Muscle layer of duodenum (tissue), 2 donors: ENCODE results near the gene SUMO3.

Experiments
- H3K27ac ChIP-seq: one replicate; pipeline ENCODE4 v1.7.0; 2013; ENCODE audit warnings: mild to moderate bottlenecking, low read length
- H3K27me3 ChIP-seq: one replicate; pipeline ENCODE4 v1.7.0; 2013; ENCODE audit warnings: low read depth, mild to moderate bottlenecking, control low read depth, low read length
- H3K36me3 ChIP-seq, 2 donors: one replicate each; pipeline ENCODE4 v1.7.0; 2013; ENCODE audit warnings: low read length in 2 of 2, control low read depth in 1 of 2, mild to moderate bottlenecking in 1 of 2; ENCODE audit not compliant: insufficient read depth in 2 of 2, control insufficient read depth in 1 of 2
- H3K4me1 ChIP-seq, 2 donors: one replicate each; pipeline ENCODE4 v1.7.0; 2013; ENCODE audit warnings: low read length in 2 of 2, mild to moderate bottlenecking in 2 of 2, control low read depth in 1 of 2, moderate library complexity in 1 of 2; ENCODE audit not compliant: insufficient read depth in 2 of 2, control insufficient read depth in 1 of 2
- H3K4me3 ChIP-seq, 2 donors: one replicate each; pipeline ENCODE4 v1.7.0; 2013; ENCODE audit warnings: low read length in 2 of 2, low read depth in 1 of 2, mild to moderate bottlenecking in 1 of 2
- H3K9me3 ChIP-seq, 2 donors: one replicate each; pipeline ENCODE4 v1.7.0; 2013; ENCODE audit warnings: low read length in 2 of 2, control low read depth in 1 of 2, mild to moderate bottlenecking in 1 of 2; ENCODE audit not compliant: control insufficient read depth in 1 of 2
- donor health status: healthy.

Gene SUMO3

GRCh38 chr21:44817914-44818639 lies at the start of gene SUMO3:
SUMO3 (minus strand) TSS chr21:44818062; CDS start chr21:44817968, 94 bp downstream.
- no peaks in the 10 kb centered on the region for H3K27me3 ChIP-seq
- peaks cover 0 to 24% of the 10 kb centered on the region in 2 donors for H3K9me3 ChIP-seq
- no peak within 1 kb of the TSS for H3K27ac ChIP-seq
- H3K4me1 ChIP-seq: peaks cover 4 to 19% of the 10 kb centered on the region in 2 donors
- H3K36me3 ChIP-seq: peaks cover 4 to 9% of the 10 kb centered on the region in 2 donors
- H3K4me3 ChIP-seq: peak within 1 kb of the TSS; percentile 64 to 75

- H3K36me3 ChIP-seq: peaks cover 17 to 23% of the 10 kb centered on the region in 2 donors
- peak overlapping the region; percentile 10 for H3K27ac ChIP-seq
- no peaks in the 10 kb centered on the region for H3K9me3 ChIP-seq
- no peaks in the 10 kb centered on the region for H3K27me3 ChIP-seq
- H3K4me1 ChIP-seq: peaks cover 34 to 62% of the 10 kb centered on the region in 2 donors
- H3K4me3 ChIP-seq: no peak overlapping the region
Measured at GRCh38 chr21:44867464-44867863, 49.6 kb upstream of the SUMO3 start.

DNA sequence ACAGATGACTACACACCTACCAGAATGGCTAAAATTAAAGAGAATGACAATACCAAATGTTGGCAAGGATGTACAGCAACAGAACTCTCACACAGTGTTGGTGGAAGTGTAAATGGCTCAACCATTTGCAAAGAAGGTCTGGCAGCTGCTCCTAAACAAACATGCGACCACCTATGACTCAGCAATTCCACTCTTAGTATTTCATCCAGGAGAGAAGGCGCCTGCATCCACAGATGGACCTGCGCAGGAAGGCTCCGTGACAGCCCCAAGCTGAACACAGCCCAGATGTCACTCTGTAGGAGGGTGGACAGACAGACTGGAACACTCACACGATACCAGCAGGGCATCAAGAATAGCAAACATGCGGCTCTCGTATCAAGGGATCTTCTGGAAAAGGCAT lies 48.9 kb upstream of the SUMO3 start:
- no peaks in the 10 kb centered on the region for H3K27me3 ChIP-seq
- H3K27ac ChIP-seq: no peak overlapping the region
- H3K9me3 ChIP-seq: no peaks in the 10 kb centered on the region
- H3K4me3 ChIP-seq: no peak overlapping the region
- H3K4me1 ChIP-seq: peaks cover 32 to 56% of the 10 kb centered on the region in 2 donors
- peaks cover 17 to 23% of the 10 kb centered on the region in 2 donors for H3K36me3 ChIP-seq

GRCh38 chr21:44865561-44866280 lies 47.9 kb upstream of the SUMO3 start:
- Histone ChIP-seq H3K27ac (no peak overlapping the region), H3K4me1 (peaks cover 21 to 46% of the 10 kb centered on the region in 2 donors), H3K9me3 (no peaks in the 10 kb centered on the region), H3K36me3 (peaks cover 21 to 28% of the 10 kb centered on the region in 2 donors), H3K4me3 (no peak overlapping the region), H3K27me3 (no peaks in the 10 kb centered on the region)

DNA sequence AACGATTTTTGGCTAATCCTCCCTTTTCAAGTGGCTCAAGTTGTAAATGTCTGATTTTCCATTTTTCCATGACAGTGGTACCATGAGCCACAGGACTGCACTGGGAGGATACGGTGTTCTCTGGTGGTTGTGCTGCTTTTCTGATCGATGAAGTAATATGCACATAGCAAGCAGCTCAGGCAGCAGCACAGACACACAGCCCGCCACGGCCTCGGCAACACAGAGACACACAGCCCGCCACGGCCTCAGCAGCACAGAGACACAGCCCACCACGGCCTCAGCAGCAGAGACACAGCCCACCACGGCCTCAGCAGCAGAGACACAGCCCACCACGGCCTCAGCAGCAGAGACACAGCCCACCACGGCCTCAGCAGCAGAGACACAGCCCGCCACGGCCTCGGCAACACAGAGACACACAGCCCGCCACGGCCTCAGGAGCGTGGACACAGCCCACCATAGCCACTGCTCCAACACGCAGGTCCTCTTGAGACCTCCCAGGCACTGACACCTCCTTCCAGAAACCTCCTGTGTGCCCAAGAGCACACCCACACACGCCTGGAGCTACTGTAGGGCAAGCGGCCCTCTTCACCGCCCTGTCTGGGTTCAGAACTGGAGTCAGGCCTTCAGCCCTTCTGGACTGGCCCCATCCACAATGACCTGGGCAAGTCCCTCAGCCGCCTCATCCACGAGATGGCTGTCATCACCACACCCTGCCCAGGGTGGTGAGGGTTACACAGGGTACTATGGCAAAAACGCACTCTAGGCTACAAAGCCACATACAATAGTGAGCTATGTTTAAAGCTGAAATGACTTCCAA lies 45.2 kb upstream of the SUMO3 start:
- H3K36me3 ChIP-seq: peaks cover 38 to 45% of the 10 kb centered on the region in 2 donors
- H3K9me3 ChIP-seq: no peaks in the 10 kb centered on the region
- no peak overlapping the region for H3K4me3 ChIP-seq
- no peaks in the 10 kb centered on the region for H3K27me3 ChIP-seq
- H3K27ac ChIP-seq: no peak overlapping the region
- H3K4me1 ChIP-seq: peaks cover 8 to 25% of the 10 kb centered on the region in 2 donors

DNA sequence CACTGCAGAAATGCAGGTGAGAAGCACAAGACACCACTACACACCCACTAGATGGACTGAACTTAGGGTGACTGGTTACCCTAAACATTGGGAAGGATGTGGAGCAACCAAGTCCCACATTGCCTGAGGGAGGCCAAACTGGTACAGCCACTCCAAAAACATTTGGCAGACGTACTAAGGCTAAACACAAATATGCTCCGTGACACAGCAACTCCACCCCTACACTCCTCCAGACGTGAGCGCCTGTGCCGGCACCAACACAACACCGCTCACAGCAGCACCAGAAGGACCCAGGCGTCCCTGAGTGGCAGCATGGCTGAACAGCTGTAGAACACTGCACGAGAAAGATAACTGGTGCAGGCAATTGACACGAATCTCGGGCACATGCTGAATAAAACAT lies 40.9 kb upstream of the SUMO3 start:
- Histone ChIP-seq H3K27me3 (no peaks in the 10 kb centered on the region), H3K4me1 (no peaks in the 10 kb centered on the region), H3K9me3 (no peaks in the 10 kb centered on the region), H3K4me3 (no peak overlapping the region), H3K27ac (no peak overlapping the region), H3K36me3 (peaks cover 54 to 57% of the 10 kb centered on the region in 2 donors)

DNA sequence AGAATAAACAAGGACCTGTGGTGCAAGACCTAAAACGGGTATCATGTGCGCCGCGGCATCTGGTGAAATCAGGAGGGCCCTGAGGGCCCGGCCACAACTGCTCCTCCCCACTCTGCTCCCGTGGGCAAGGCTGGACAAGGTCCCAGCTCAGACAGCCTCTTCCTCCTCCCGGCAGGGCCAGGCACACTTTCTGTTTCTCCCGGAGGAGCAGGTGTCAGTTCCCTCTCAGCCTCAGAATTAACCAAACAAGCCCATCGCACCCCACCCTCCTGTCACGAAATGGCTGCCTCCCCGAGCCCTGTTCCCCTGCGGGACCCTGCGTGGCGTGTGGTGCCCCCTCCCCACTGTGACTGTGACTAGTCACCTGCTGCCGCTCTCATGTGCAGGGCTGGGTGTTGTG lies 40.4 kb upstream of the SUMO3 start:
- H3K4me3 ChIP-seq: no peak overlapping the region
- no peaks in the 10 kb centered on the region for H3K9me3 ChIP-seq
- peaks cover 55 to 58% of the 10 kb centered on the region in 2 donors for H3K36me3 ChIP-seq
- H3K4me1 ChIP-seq: no peaks in the 10 kb centered on the region
- H3K27ac ChIP-seq: no peak overlapping the region
- H3K27me3 ChIP-seq: no peaks in the 10 kb centered on the region

DNA sequence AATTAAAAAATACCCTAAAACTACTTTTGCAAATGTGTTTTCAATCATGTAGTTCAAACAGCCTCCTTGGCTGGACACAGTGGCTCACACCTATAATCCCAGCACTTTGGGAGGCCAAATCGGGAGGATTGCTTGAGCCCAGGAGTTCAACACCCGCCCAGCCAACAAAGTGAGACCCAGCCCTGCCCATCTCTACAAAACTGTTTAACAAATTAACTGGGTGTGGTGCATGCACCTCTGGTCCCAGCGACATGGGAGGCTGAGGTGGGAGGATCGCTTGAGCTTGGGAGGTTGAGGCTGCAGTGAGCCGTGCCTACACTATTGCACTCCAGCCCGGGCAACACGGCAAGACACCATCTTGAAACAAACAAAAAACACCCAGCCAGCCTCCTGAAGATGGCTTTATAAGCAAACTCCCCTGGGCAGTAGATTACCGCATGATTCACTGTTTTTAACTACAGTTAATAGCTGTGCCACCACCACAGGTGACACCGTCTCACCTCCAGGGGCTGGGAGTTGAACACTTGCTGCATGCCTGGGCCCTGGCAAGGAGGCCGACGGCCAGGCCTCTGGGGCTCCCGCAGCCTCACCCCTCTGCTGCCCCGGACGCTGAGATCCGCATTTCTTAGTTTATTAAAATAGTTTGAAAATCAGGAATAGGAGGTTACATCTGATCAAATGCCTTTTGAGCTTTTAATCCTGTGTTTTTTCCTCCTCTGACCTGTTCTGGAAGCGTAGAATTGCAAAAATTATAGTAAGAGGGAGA lies 39.4 kb upstream of the SUMO3 start:
- Histone ChIP-seq H3K4me1 (no peaks in the 10 kb centered on the region), H3K36me3 (peaks cover 59 to 60% of the 10 kb centered on the region in 2 donors), H3K9me3 (no peaks in the 10 kb centered on the region), H3K4me3 (no peak overlapping the region), H3K27me3 (no peaks in the 10 kb centered on the region), H3K27ac (no peak overlapping the region)

DNA sequence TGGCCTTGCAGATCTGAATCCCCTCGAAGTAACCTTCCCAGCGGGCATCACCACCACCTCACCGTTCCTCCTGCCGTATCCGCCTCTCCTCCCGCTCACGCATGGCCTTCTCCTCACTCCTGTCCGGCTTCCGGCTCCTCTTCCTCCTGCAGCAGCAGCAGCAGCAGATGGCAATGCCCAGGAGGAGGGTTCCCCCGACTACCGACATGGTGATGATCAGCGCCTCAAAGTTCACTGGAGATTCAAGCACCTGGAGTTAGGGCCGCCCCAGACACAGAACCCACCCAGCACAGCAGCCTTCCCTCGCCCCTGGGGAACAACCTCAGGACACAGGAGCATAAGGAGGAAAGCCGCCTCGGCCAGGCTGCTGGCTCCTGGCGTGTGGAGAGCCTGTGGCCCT lies 38.3 kb upstream of the SUMO3 start:
- no peaks in the 10 kb centered on the region for H3K27me3 ChIP-seq
- H3K27ac ChIP-seq: no peak overlapping the region
- peaks cover 64 to 66% of the 10 kb centered on the region in 2 donors for H3K36me3 ChIP-seq
- H3K9me3 ChIP-seq: no peaks in the 10 kb centered on the region
- H3K4me3 ChIP-seq: no peak overlapping the region
- no peaks in the 10 kb centered on the region for H3K4me1 ChIP-seq

DNA sequence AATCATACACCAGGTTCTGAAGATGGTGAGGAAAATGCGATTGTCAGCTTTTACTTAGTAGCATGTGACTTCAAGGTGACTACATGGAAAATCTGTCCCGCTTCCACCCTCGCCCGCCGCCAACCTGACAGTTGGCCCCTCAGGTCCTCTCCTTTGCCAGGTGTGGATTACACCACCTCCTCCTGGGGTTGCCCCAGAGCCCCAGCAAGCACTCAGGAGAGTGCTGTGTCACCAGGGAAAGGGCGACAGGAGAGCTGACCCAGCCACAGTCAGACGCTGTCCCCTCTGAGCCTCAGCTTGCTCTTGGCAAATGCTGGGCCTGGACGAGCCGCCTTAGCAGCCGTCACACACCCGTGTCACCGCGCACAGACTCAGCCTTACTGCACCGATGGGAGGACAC lies 37.7 kb upstream of the SUMO3 start:
- Histone ChIP-seq H3K36me3 (peaks cover 68 to 71% of the 10 kb centered on the region in 2 donors), H3K9me3 (no peaks in the 10 kb centered on the region), H3K27ac (no peak overlapping the region), H3K4me1 (no peaks in the 10 kb centered on the region), H3K4me3 (no peak overlapping the region), H3K27me3 (no peaks in the 10 kb centered on the region)
